Right ventricle myocardium inferior (tissue), 1 donor: ENCODE measurements around the gene TMEM260. TPM values are rescaled to one million over a fixed set of nuclear protein-coding genes. Genes with fewer than 3 reads are reported as not detected.
"Not testable (repeated sequence)": the region's sequence is repeated elsewhere in the genome, so short reads cannot be mapped to it uniquely, and the experiment has no call there.

ENCODE experiments used
- ATAC-seq: fragments of 200-7000 bp; cut with Tn5 transposase; one replicate; pipeline ENCODE4 v1.9.1; 2020; ENCODE audit warnings: mild to moderate bottlenecking, moderate library complexity
- DNase-seq: peaks from one replicate; pipeline ENCODE4 v3.0.0; 2021; ENCODE audit errors: missing footprints
- intact Hi-C: fragments of 100-400 bp; cut with DNase I; formaldehyde crosslinking; loops from one replicate; pipeline ENCODE4 v1.11.0; 2022
- total RNA-seq: library from RNA; stranded (reverse); fragmentation: NEBNext Ultra II Directional; extraction: Animal tissue kit (Norgen Biotek cat#: 25700); gene quantifications from one replicate; pipeline ENCODE4 v1.2.1, GENCODE V29; 2021
- donor health status: DM: no; HTN: yes; CAD: no; lungs with severe emphysema.

Gene TMEM260
- total RNA-seq, 1 donor from 2014 or later = 5.9 TPM

- no peak for DNase-seq
- ATAC-seq = no peak
- intact Hi-C loops = loop anchor here (10.0 kb wide), 1 partner anchor 654 kb away; no protein-coding TSS in a partner anchor
Measured at GRCh38 chr14:56660677-56661389, 81.2 kb downstream of the TMEM260 start.

GRCh38 chr14:56661478-56661877 lies 81.9 kb downstream of the TMEM260 start:
- no peak for ATAC-seq
- no peak for DNase-seq
- intact Hi-C loops = loop anchor here (10.0 kb wide), 1 partner anchor 653 kb away; no protein-coding TSS in a partner anchor

- intact Hi-C loops = loop anchor here (10.0 kb wide), 1 partner anchor 650 kb away; no protein-coding TSS in a partner anchor
- ATAC-seq (no peak), DNase-seq (no peak)
Measured at GRCh38 chr14:56664811-56665421, 85.3 kb downstream of the TMEM260 start.

GRCh38 chr14:56666294-56666693 lies 86.7 kb downstream of the TMEM260 start:
- intact Hi-C loops = loop anchor here (10.0 kb wide), 1 partner anchor 649 kb away; no protein-coding TSS in a partner anchor
- DNase-seq (no peak), ATAC-seq (no peak)

- intact Hi-C loops = loop anchor here (10.0 kb wide), 1 partner anchor 648 kb away; no protein-coding TSS in a partner anchor
- DNase-seq (no peak), ATAC-seq (no peak)
Measured at GRCh38 chr14:56666716-56667115, 87.1 kb downstream of the TMEM260 start.

- DNase-seq, ATAC-seq: not testable (repeated sequence)
Measured at GRCh38 chr14:56667290-56667689, 87.7 kb downstream of the TMEM260 start.

GRCh38 chr14:56676042-56676441 lies 96.4 kb downstream of the TMEM260 start:
- intact Hi-C loops = no loop called here

More at GRCh38 chr14:56667290-56667689, 87.7 kb downstream of the TMEM260 start:
- intact Hi-C loops = loop anchor here (10.0 kb wide), 1 partner anchor 648 kb away; no protein-coding TSS in a partner anchor

GRCh38 chr14:56678838-56679237 lies 99.2 kb downstream of the TMEM260 start:
- ATAC-seq (no peak), DNase-seq (no peak)
- intact Hi-C loops = no loop called here

More at GRCh38 chr14:56676042-56676441, 96.4 kb downstream of the TMEM260 start:
- ATAC-seq (no peak), DNase-seq (no peak)

GRCh38 chr14:56686416-56686815 lies 106.8 kb downstream of the TMEM260 start:
- DNase-seq = peak; percentile 73
- peak; percentile 93 for ATAC-seq
- intact Hi-C loops = loop anchor here (5.0 to 10.0 kb wide), 3 partner anchors 192 to 516 kb away; no protein-coding TSS in a partner anchor

GRCh38 chr14:56687123-56687522 lies 107.5 kb downstream of the TMEM260 start:
- DNase-seq (no peak), ATAC-seq (no peak)
- intact Hi-C loops = loop anchor here (5.0 to 10.0 kb wide), 3 partner anchors 192 to 515 kb away; no protein-coding TSS in a partner anchor

GRCh38 chr14:56694609-56695008 lies 115.0 kb downstream of the TMEM260 start:
- ATAC-seq (no peak), DNase-seq (no peak)
- intact Hi-C loops = no loop called here

- intact Hi-C loops, ATAC-seq, DNase-seq: not testable (repeated sequence)
Measured at GRCh38 chr14:56695216-56695615, 115.6 kb downstream of the TMEM260 start.

Other genes starting within 250 kb of the TMEM260 start
- gene OTX2, start 230.7 kb downstream of the TMEM260 start, total RNA-seq = not detected